WTC11 (cell line): Measurements from ENCODE around the gene CHRNE. TPM values are rescaled to one million over a fixed set of nuclear protein-coding genes. Genes with fewer than 3 reads are reported as not detected.

Experiments
- ATAC-seq: fragments of 200-7000 bp; cut with Tn5 transposase; 2 replicates; pipeline ENCODE4 v1.10.0; 2021; ENCODE audit warnings: mild to moderate bottlenecking, moderate library complexity
- CTCF ChIA-PET: fragments of 300-600 bp; sonication (Branson Sonifier 250); formaldehyde crosslinking; loops from one replicate; lab custom pipeline; 2021; ENCODE audit warnings: antibody characterized with exemption; lab: Charles Lee
- POLR2A ChIA-PET: fragments of 350-600 bp; sonication (Branson Sonifier 250); formaldehyde crosslinking; loops from one replicate; lab custom pipeline; 2021; ENCODE audit warnings: antibody characterized with exemption; lab: Charles Lee
- DNase-seq: peaks from one replicate; pipeline ENCODE4 v3.0.0; 2021; ENCODE audit warnings: low spot score
- H3K27ac Mint-ChIP-seq: 2 replicates; pipeline ENCODE4 v1.8.0; 2021; ENCODE audit warnings: mixed read lengths
- H3K27me3 Mint-ChIP-seq: 2 replicates; pipeline ENCODE4 v1.8.0; 2021; ENCODE audit warnings: low read depth, mild to moderate bottlenecking, moderate library complexity, mixed read lengths
- H3K36me3 Mint-ChIP-seq: 2 replicates; pipeline ENCODE4 v1.8.0; 2021; ENCODE audit warnings: mixed read lengths
- H3K4me1 Mint-ChIP-seq: 2 replicates; pipeline ENCODE4 v1.8.0; 2022; ENCODE audit warnings: mixed read lengths
- H3K4me3 Mint-ChIP-seq: 2 replicates; pipeline ENCODE4 v1.8.0; 2021; ENCODE audit warnings: mild to moderate bottlenecking, moderate library complexity, mixed read lengths
- H3K9me3 Mint-ChIP-seq: 2 replicates; pipeline ENCODE4 v1.8.0; 2021; ENCODE audit warnings: mixed read lengths
- AFF4 ChIP-seq: sonication (generic); formaldehyde crosslinking; IDR thresholded peaks from 2 replicates; pipeline ENCODE4 v1.8.1; 2023; ENCODE audit warnings: mild to moderate bottlenecking, missing genetic modification reagents, borderline replicate concordance
- ARID4B ChIP-seq: sonication (generic); formaldehyde crosslinking; IDR thresholded peaks from 2 replicates; pipeline ENCODE4 v1.8.0; 2023; ENCODE audit warnings: missing genetic modification reagents, mild to moderate bottlenecking, borderline replicate concordance
- ATF1 ChIP-seq: sonication (generic); formaldehyde crosslinking; IDR thresholded peaks from 2 replicates; pipeline ENCODE4 v1.8.1; 2023; ENCODE audit warnings: mild to moderate bottlenecking, moderate library complexity, missing genetic modification reagents
- ATF3 ChIP-seq: sonication (generic); formaldehyde crosslinking; conservative IDR thresholded peaks from 2 replicates; pipeline ENCODE4 v1.8.1; 2022; ENCODE audit warnings: mild to moderate bottlenecking, missing genetic modification reagents
- CDX4 ChIP-seq: fragments of 250-450 bp; sonication (Bioruptor Pico); IDR thresholded peaks from 2 replicates; pipeline ENCODE4 v1.9.0; 2021; ENCODE audit warnings: moderate library complexity, mild to moderate bottlenecking, inconsistent platforms, borderline replicate concordance
- MLX ChIP-seq: sonication (generic); formaldehyde crosslinking; IDR thresholded peaks from 2 replicates; pipeline ENCODE4 v1.8.1; 2023; ENCODE audit warnings: mild to moderate bottlenecking, missing genetic modification reagents, moderate library complexity
- NR2C2 ChIP-seq: sonication (generic); formaldehyde crosslinking; IDR thresholded peaks from 2 replicates; pipeline ENCODE4 v1.8.0; 2022; ENCODE audit warnings: mild to moderate bottlenecking, missing genetic modification reagents
- PRDM15 ChIP-seq: sonication (generic); formaldehyde crosslinking; IDR thresholded peaks from 2 replicates; pipeline ENCODE4 v1.8.0; 2022; ENCODE audit warnings: missing genetic modification reagents
- PREB ChIP-seq: sonication (generic); formaldehyde crosslinking; IDR thresholded peaks from 2 replicates; pipeline ENCODE4 v1.8.1; 2022; ENCODE audit warnings: mild to moderate bottlenecking, missing genetic modification reagents, moderate library complexity, borderline replicate concordance
- SOX15 ChIP-seq: fragments of 250-450 bp; sonication (Bioruptor Pico); IDR thresholded peaks from 2 replicates; pipeline ENCODE4 v1.9.0; 2021; ENCODE audit warnings: mild to moderate bottlenecking
- TCF7 ChIP-seq: sonication (generic); formaldehyde crosslinking; IDR thresholded peaks from 2 replicates; pipeline ENCODE4 v1.8.0; 2022; ENCODE audit warnings: mild to moderate bottlenecking, low read depth, missing genetic modification reagents, moderate library complexity
- ZNF232 ChIP-seq: sonication (generic); formaldehyde crosslinking; IDR thresholded peaks from 2 replicates; pipeline ENCODE4 v1.8.0; 2022; ENCODE audit warnings: mild to moderate bottlenecking, missing genetic modification reagents
- ZNF425 ChIP-seq: fragments of 250-450 bp; sonication (Bioruptor Pico); conservative IDR thresholded peaks from 2 replicates; pipeline ENCODE4 v1.9.0; 2021; ENCODE audit warnings: mild to moderate bottlenecking
- ZSCAN18 ChIP-seq: fragments of 250-450 bp; sonication (Bioruptor Pico); IDR thresholded peaks from 2 replicates; pipeline ENCODE4 v2.1.2; 2022; ENCODE audit warnings: mild to moderate bottlenecking, moderate library complexity
- total RNA-seq: library from RNA; stranded (reverse); gene quantifications from 3 replicates; pipeline ENCODE4 v1.2.3, GENCODE V29; 2021

CHRNE gene
- total RNA-seq, 1 experiment from 2014 or later: 0.70 TPM

GRCh38 chr17:4932756-4933155 is 29.9 kb upstream of the CHRNE start (continued):
- no peak for TF ChIP-seq ATF1 (CRISPR knock-in tag)
- no peak for TF ChIP-seq ZSCAN18 (CRISPR knock-in tag)
- no peak for TF ChIP-seq MLX (CRISPR knock-in tag)
- TF ChIP-seq ZNF232 (CRISPR knock-in tag): no peak
- TF ChIP-seq ATF3 (CRISPR knock-in tag): no peak
- TF ChIP-seq CDX4 (CRISPR knock-in tag): no peak
- TF ChIP-seq PREB (CRISPR knock-in tag): no peak
- TF ChIP-seq AFF4: no peak

GRCh38 chr17:4931963-4932362 is 29.1 kb upstream of the CHRNE start, which contains the start of gene GP1BA:
GP1BA (plus strand) TSS chr17:4932277; CDS start chr17:4932605, 328 bp downstream.
- CTCF ChIA-PET: interaction anchor here (3.3 kb wide), 1 partner anchor 23 kb away, joined by 39 read pairs; no protein-coding TSS in a partner anchor
- DNase-seq (no peak), ATAC-seq (no peak)
- no peaks in the 10 kb centered on the region for H3K27me3 Mint-ChIP-seq
- no peaks in the 10 kb centered on the region for H3K9me3 Mint-ChIP-seq
- H3K4me1 Mint-ChIP-seq: peaks cover 9% of the 10 kb centered on the region
- H3K27ac Mint-ChIP-seq: no peak within 1 kb of the TSS
- POLR2A ChIA-PET: interaction anchor here (1.0 kb wide), 2 partner anchors 8 to 22 kb away, joined by 3 to 4 read pairs; partner anchors contain the start of gene RNF167
- no peak within 1 kb of the TSS for H3K4me3 Mint-ChIP-seq
- 0 out of 2 replicates have a peak, but pooled peaks cover 8% of the 10 kb centered on the region for H3K36me3 Mint-ChIP-seq
- TF ChIP-seq PRDM15 (no peak), ZNF425 (CRISPR knock-in tag) (no peak), TCF7 (CRISPR knock-in tag) (no peak), NR2C2 (no peak), SOX15 (CRISPR knock-in tag) (no peak), ARID4B (CRISPR knock-in tag) (no peak)
